HG03066 (cell line): ENCODE results near the gene CD82.
"Not testable (repeated sequence)": the region's sequence is repeated elsewhere in the genome, so short reads cannot be mapped to it uniquely, and the experiment has no call there.

Experiments
- ATAC-seq: cut with Tn5 transposase; IDR thresholded peaks from one replicate; pipeline ENCODE4 v1.9.1; 2021; ENCODE audit warnings: low read depth; ENCODE audit not compliant: unreplicated experiment

CD82 gene

DNA sequence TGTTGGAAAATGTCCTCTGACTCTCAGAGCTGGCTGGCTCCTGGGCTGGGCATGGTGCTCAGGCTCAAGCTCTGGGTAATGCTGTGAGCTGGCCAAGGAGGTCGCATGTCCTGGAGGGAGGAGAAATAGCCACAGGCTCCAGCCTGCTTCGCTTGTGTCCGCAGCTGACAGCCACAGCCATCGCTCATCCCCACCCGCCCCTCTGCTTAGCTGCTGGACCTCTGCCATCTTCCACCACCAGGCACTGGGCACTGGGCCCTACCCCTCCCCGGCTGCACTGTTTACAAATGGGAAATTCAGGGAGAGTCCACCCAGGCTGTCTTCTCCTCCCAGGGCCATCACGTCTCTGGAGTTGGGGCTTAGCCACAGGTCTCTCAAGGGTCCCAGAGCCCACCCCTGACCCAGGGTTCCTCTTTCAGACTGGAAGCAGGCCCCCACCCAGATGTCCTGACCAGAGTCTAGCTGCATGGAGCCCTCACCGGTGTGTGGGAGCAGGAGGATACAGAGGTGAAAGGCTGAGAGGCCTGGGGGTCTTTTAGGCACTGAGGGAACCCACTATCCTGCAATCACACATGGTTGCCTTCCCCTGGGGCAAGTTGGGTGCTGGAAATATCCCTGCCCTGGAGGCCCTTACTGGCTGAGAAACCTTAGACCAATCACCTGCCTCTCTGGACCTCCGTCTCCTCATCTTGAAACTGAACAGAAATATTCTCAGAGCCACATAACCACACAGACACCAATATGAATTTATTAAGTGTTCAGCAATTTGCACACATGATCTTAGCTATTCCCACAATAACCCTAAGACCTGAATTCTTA lies 62.7 kb downstream of the CD82 start:
- ATAC-seq, result peak; percentile 47

- ATAC-seq, result peak; percentile 10
Observed at GRCh38 chr11:44628730-44629700, 63.6 kb downstream of the CD82 start.

GRCh38 chr11:44629732-44630345 lies 64.4 kb downstream of the CD82 start:
- ATAC-seq, result no peak

DNA sequence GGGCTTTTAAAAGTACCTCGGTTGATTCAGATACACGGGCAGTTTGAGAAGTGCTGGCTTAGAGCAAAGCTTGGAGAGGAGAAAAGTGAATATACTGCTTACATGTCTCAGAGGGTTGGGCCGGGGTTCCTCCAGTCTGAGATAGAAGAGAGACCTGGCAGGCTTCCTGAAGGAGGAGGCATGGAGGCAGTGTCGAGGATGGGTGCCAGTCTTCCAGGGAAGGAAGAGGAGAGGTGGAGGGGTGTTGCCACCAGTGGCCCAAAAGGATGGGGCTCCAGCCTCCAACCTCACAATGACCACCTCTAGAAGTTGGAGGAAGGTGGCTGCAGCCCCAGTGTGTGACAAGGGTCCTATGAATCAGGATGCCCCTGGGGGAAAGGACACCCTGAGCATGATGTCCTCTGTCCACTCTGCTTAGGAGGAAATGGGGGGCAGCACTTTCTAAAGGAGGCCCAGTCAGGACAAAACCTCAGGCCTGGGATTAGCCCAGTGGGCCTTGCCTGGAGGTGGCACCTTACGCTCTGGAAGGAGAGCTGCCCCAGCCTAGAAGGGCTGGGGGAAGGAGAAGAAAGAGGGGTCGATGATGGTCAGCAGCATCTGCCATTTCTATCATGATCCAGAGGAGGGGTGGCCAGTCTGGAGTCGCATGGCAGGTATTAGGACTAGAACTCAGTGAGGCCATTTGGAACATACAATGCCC lies 65.2 kb downstream of the CD82 start:
- ATAC-seq, result no peak

DNA sequence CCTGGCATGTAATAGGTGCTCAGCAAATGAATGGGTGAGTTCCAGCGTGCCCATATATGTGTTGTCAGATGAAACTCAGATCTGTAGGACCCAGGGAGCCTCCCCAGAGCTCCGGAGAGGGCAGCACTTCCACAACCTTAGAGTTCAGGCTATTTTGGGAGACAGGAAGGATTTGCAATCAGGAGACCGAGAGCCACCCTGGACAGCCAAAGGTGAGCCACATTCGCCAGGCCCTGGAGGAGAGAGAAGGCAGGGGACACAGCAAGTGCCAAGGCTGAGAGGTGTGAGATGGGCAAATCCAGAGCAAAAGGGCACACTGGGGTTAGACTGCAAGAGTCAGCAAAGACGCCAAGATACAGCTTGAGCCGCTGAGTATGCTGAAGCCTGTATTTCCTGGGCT lies 66.4 kb downstream of the CD82 start:
- no peak for ATAC-seq

DNA sequence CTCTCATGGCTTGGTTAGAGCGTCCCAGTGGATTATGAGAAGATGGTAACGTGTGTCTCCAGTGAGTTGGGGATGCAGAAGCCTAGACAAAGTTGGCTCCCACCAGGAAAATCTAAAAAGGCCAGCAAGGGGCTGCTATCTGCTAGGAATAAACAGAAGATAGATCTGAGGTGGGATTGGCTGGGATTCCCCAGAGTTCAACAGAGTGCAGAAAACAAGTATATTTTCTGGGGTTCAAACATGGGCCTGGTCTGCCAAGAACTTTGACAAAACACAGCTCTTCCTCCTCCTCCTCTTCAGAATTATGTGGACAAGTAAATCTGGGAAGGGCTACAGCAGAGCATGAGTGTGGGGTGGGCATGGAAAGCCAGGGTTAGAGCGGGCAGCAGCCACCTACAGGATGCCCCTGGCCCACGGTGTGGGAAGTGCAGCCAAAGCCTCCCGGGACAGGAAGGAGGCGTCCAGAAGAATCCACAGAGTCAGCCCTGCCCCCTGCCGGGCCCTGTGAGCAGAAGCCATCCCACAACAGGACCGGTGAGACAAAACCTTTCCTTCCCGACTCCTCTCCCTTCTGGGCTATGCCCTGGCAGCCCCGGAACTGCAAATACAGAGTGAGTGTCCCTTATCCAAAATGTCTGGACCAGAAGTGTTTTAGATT lies 67.1 kb downstream of the CD82 start:
- ATAC-seq, result no peak

DNA sequence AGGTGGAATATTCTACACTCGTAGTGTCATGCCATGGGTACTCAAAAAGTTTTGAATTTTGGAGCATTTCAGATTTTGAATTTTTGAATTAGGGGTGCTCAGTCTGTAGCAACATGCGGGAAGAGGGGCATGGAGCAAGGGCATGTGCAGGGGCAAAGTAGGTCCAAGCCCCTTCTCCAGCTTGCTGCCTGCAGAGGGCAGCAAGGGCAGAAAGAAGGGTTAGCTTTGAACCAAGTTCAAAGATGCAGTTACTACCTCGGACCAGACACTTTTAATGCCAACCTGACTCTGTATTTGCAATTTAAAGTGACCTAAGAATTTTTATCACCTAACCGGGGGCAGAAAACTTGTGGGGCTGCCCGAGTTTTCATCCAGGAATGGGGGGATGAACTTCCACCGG lies 68.2 kb downstream of the CD82 start:
- no peak for ATAC-seq

- ATAC-seq, result no peak
Observed at GRCh38 chr11:44634401-44635281, 69.2 kb downstream of the CD82 start.

DNA sequence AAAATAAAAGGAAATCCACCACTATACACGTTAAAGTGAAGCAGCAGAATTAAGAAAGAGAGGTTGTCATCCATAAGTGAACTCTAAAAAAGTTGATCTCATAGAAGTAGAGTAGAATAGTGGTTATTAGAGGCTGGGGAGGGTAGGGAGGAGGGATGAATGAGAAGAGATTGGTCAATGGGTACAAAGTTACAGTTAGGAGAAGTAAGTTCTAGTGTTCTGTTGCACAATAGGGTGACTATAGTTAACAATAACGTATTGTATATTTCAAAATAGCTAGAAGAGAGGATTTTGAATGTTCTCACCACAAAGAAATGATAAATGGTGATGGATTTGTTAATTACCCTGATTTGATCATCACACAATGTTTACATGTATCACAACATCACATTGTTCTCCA lies 72.0 kb downstream of the CD82 start:
- ATAC-seq, result no peak

GRCh38 chr11:44638032-44638431 lies 72.6 kb downstream of the CD82 start:
- ATAC-seq, result no peak

GRCh38 chr11:44643217-44643616 lies 77.8 kb downstream of the CD82 start:
- no peak for ATAC-seq

DNA sequence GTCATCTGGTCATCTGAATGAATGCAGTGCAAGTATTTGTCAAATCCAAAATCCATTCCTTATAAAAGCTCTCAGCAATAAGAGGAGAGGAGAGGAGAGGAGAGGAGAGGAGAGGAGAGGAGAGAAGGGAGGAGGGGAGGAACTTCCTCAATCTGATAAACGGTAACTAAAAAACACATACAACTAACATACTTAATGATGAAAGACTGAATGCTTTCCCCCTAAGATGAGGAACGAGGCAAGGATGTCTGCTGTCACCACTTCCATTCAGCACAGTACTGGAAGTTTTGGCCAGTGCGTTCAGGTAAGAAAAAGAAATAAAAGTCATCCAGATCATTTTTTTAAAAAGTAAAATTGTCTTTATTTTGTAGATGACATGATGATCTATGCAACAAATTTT lies 80.4 kb downstream of the CD82 start:
- no peak for ATAC-seq

DNA sequence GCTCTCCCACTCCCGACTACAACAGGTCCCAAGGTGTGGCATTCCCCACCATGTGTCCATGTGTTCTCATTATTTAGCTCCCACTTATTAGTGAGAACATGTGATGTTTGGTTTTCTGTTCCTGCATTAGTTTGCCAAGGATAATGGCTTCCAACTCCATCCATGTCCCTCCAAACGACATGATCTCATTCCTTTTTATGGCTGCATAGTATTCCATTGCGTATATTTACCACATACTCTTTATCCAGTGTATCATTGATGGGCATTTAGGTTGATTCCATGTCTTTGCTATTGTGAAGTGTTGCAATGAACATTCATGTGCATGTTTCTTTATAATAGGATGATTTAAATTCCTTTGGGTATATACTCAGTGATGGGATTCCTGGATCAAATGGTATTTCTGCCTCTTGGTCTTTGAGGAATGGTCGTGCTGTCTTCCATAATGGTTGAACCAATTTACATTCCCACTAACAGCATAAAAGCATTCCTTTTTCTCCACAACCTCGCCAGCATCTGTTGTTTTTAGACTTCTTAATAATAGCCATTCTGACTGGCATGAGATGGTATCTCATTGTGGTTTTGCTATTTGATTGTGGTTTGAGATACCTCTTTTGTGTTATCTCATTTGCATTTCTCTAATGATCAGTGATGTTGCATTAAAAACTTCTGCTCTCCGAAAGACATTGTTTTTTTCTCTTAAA lies 81.9 kb downstream of the CD82 start:
- ATAC-seq, result not testable (repeated sequence)

- ATAC-seq, result no peak
Observed at GRCh38 chr11:44648109-44648508, 82.6 kb downstream of the CD82 start.

GRCh38 chr11:44651535-44652155 lies 86.2 kb downstream of the CD82 start:
- no peak for ATAC-seq

DNA sequence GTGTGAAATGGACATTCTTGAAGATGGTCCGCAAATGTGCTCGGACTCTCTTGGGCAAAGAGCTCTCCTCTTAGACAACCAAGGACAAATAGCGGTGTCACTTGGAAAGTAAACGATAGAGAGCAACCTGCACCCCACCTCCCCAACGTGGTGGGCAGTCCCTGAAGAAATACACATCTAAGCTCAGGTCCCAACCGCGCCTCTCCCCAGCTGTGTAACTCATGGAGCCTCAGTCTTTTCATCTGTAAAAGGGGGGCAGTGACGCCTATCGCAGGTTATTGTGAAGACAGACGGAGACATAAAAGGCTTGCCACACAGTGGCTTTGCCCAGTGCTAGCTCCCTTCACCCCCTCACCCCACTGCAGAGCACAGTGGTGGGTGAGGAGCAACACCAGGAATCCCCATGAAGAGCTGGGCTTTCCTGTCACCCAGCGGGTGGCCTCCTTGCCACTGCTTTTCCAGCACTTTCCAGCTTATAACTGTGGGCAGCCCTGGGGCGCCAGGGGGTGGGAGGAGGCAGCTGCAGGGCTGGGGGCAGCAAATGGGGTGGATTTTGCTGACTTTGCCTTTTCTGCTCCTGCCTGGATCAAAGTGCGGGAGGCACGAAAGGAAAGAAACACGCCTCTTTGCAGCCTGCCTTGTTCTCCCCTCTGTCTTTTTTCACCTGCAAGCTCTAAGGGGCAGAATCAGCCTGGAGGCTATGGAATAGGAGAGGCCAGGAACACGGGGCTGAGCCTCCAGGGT lies 87.6 kb downstream of the CD82 start:
- ATAC-seq, result no peak

- ATAC-seq, result no peak
Observed at GRCh38 chr11:44654057-44654456, 88.6 kb downstream of the CD82 start.
